HepG2 (cell line): Measurements from ENCODE around the gene IZUMO1R. TPM values are rescaled to one million over a fixed set of nuclear protein-coding genes. Genes with fewer than 3 reads are reported as not detected.
A peak's percentile ranks its signal among the peaks of the same experiment; 100 is the strongest.

Experiments used
- ATAC-seq: fragments of 200-7000 bp; cut with Tn5 transposase; 3 replicates; pipeline ENCODE4 v1.9.1; 2020; ENCODE audit warnings: mild to moderate bottlenecking, moderate library complexity
- BruUV-seq: library from RNA; stranded (reverse); fragments of 400-500 nt; replicated peaks from 2 replicates; lab custom pipeline; 2021; lab: Mats Ljungman, UMichigan
- CTCF ChIA-PET: fragments of 300-600 bp; formaldehyde crosslinking; extraction: SDS; loops from one replicate; lab custom pipeline; 2021; ENCODE audit warnings: low total read pairs, inconsistent platforms, low intra/inter-chr PET ratio; lab: Yijun Ruan, JAX
- POLR2A ChIA-PET: fragments of 350-600 bp; sonication (Branson Sonifier 250); formaldehyde crosslinking; loops from one replicate; lab custom pipeline; 2020; ENCODE audit warnings: antibody characterized with exemption, inconsistent platforms; lab: Yijun Ruan, JAX
- DNase-seq: peaks from one replicate; pipeline ENCODE4 v3.0.0-alpha.2; 2015; ENCODE audit warnings: low spot score
- FAIRE-seq: peaks from 3 replicates; lab custom pipeline; 2011; peaks lifted over from hg19 to GRCh38; lab: Jason Lieb, UNC
- H2AFZ ChIP-seq: one replicate; pipeline ENCODE4 v1.6.1; 2011; ENCODE audit warnings: low read length, inconsistent platforms
- H3K27ac ChIP-seq: fragments of 300-600 bp; 3 replicates; pipeline ENCODE4 v1.8.0; 2011; ENCODE audit warnings: mixed run types, mild to moderate bottlenecking, mixed read lengths, low read length, inconsistent platforms; ENCODE audit not compliant: insufficient read depth; ENCODE audit errors: extremely low read length
- H3K27me3 ChIP-seq, 2 experiments: fragments of 200-600 bp in 1 of 2; 2 replicates in 1 of 2; 3 replicates in 1 of 2; pipeline versions ENCODE4 v1.6.0 to v1.8.0; 2011; ENCODE audit warnings: low read length in 2 of 2, mild to moderate bottlenecking in 2 of 2, moderate library complexity in 2 of 2, inconsistent platforms in 1 of 2; ENCODE audit not compliant: insufficient read depth in 2 of 2, control insufficient read depth in 1 of 2
- H3K36me3 ChIP-seq, 2 experiments: fragments of 200-600 bp in 1 of 2; replicated peaks in 1 of 2; 2 replicates in 1 of 2; 3 replicates in 1 of 2; pipeline versions ENCODE4 v1.5.1 to v1.8.0; 2011; ENCODE audit warnings: low read length in 2 of 2, inconsistent platforms in 1 of 2; ENCODE audit not compliant: insufficient read depth in 2 of 2, control insufficient read depth in 1 of 2
- H3K4me1 ChIP-seq: 2 replicates; pipeline ENCODE4 v1.5.1; 2012; ENCODE audit warnings: low read length, inconsistent platforms; ENCODE audit not compliant: insufficient read depth
- H3K4me2 ChIP-seq: 2 replicates; pipeline ENCODE4 v1.6.0; 2011; ENCODE audit warnings: low read depth, low read length, inconsistent platforms
- H3K4me3 ChIP-seq, 3 experiments: fragments of 200-600 bp in 1 of 3; sonication (generic), shearing (Covaris generic) in 1 of 3; replicated peaks in 1 of 3; 2 replicates each; pipeline ENCODE4 v1.5.1; 2011 to 2016; ENCODE audit warnings: low read length in 3 of 3, inconsistent platforms in 2 of 3, low read depth in 2 of 3, mild to moderate bottlenecking in 2 of 3, control low read depth in 1 of 3, mixed read lengths in 1 of 3; ENCODE audit not compliant: insufficient read depth in 1 of 3
- H3K79me2 ChIP-seq: one replicate; pipeline ENCODE4 v1.6.1; 2011; ENCODE audit warnings: low read length, inconsistent platforms; ENCODE audit not compliant: insufficient read depth
- H3K9ac ChIP-seq: 2 replicates; pipeline ENCODE4 v1.6.0; 2011; ENCODE audit warnings: mild to moderate bottlenecking, low read depth, low read length, inconsistent platforms; ENCODE audit not compliant: insufficient read depth
- H3K9me3 ChIP-seq: 2 replicates; pipeline ENCODE4 v1.5.1; 2012; ENCODE audit warnings: mild to moderate bottlenecking, low read length
- H4K20me1 ChIP-seq: 2 replicates; pipeline ENCODE4 v1.6.0; 2011; ENCODE audit warnings: inconsistent platforms, mild to moderate bottlenecking, low read length, moderate library complexity; ENCODE audit not compliant: insufficient read depth
- BRCA1 ChIP-seq: sonication (generic); formaldehyde crosslinking; IDR thresholded peaks from 2 replicates; pipeline ENCODE4 v1.4.0; 2020; ENCODE audit warnings: missing genetic modification reagents
- CBFB ChIP-seq: sonication (generic); formaldehyde crosslinking; IDR thresholded peaks from 2 replicates; pipeline ENCODE4 v1.4.0; 2020; ENCODE audit warnings: missing genetic modification reagents
- CCDC6 ChIP-seq: sonication (generic); formaldehyde crosslinking; IDR thresholded peaks from 2 replicates; pipeline ENCODE4 v1.8.1; 2022; ENCODE audit warnings: mild to moderate bottlenecking, missing genetic modification reagents, moderate library complexity
- DNMT3B ChIP-seq: conservative IDR thresholded peaks from 2 replicates; pipeline ENCODE4 v1.6.1; 2016; ENCODE audit warnings: missing biosample characterization, control low read depth
- HNF4A ChIP-seq: sonication (generic); formaldehyde crosslinking; IDR thresholded peaks from 2 replicates; pipeline ENCODE4 v1.4.0; 2020; ENCODE audit warnings: missing genetic modification reagents
- MAFF ChIP-seq: IDR thresholded peaks from 2 replicates; pipeline ENCODE4 v1.6.1; 2011; ENCODE audit warnings: low read depth, low read length, improper control_type of control experiment
- MAFK ChIP-seq, 2 experiments: IDR thresholded peaks in 1 of 2; conservative IDR thresholded peaks in 1 of 2; 2 replicates each; pipeline ENCODE4 v1.6.1; 2011; ENCODE audit warnings: improper control_type of control experiment in 2 of 2, low read length in 2 of 2
- NAIF1 ChIP-seq: sonication (generic); formaldehyde crosslinking; IDR thresholded peaks from 2 replicates; pipeline ENCODE4 v1.5.0; 2020; ENCODE audit warnings: mild to moderate bottlenecking, missing genetic modification reagents, borderline replicate concordance
- RAD21 ChIP-seq: fragments of 450-650 bp; formaldehyde crosslinking; IDR thresholded peaks from 2 replicates; pipeline ENCODE4 v1.5.0; 2020; ENCODE audit warnings: mild to moderate bottlenecking
- RORA ChIP-seq: sonication (generic); formaldehyde crosslinking; IDR thresholded peaks from 2 replicates; pipeline ENCODE4 v1.5.0; 2020; ENCODE audit warnings: mild to moderate bottlenecking, missing genetic modification reagents, moderate library complexity
- SAFB2 ChIP-seq: sonication (generic); formaldehyde crosslinking; IDR thresholded peaks from 2 replicates; pipeline ENCODE4 v1.5.1; 2020; ENCODE audit warnings: missing genetic modification reagents, low read depth, mild to moderate bottlenecking, borderline replicate concordance
- ZBTB37 ChIP-seq: sonication (generic); formaldehyde crosslinking; IDR thresholded peaks from 2 replicates; pipeline ENCODE4 v1.4.0; 2020; ENCODE audit warnings: mild to moderate bottlenecking, missing genetic modification reagents
- ZBTB44 ChIP-seq: sonication (generic); formaldehyde crosslinking; IDR thresholded peaks from 2 replicates; pipeline ENCODE4 v1.4.0; 2020; ENCODE audit warnings: missing genetic modification reagents
- ZMYM3 ChIP-seq: sonication (generic); formaldehyde crosslinking; IDR thresholded peaks from 2 replicates; pipeline ENCODE4 v1.5.1; 2020; ENCODE audit warnings: mild to moderate bottlenecking, missing genetic modification reagents
- ZNF512 ChIP-seq: sonication (generic); formaldehyde crosslinking; IDR thresholded peaks from 2 replicates; pipeline ENCODE4 v1.4.0; 2020; ENCODE audit warnings: mild to moderate bottlenecking, missing genetic modification reagents
- ZNF549 ChIP-seq: sonication (generic); formaldehyde crosslinking; IDR thresholded peaks from 2 replicates; pipeline ENCODE4 v1.5.0; 2020; ENCODE audit warnings: missing genetic modification reagents
- WGBS: methylation state at CpG from one replicate; pipeline ENCODE4 v1.1.6; 2017; ENCODE audit warnings: low lambda C conversion rate; 5-methylcytosine and 5-hydroxymethylcytosine counted together
- in situ Hi-C: cut with HindIII; loops from 2 replicates; pipeline ENCODE4 v1.10.0; 2017; ENCODE audit warnings: low pct_unique_long_range_greater_than_20kb; ENCODE audit not compliant: extremely low pct_ligation_motif_present
- intact Hi-C: fragments of 100-400 bp; cut with micrococcal nuclease; formaldehyde crosslinking; loops from one replicate; pipeline ENCODE4 v1.10.0; 2022; ENCODE audit not compliant: unreplicated experiment
- polyA plus RNA-seq, 8 experiments: library from polyadenylated mRNA; depleted of rRNA in 3 of 8; stranded (reverse) in 7 of 8; unstranded in 1 of 8; fragments of >200 nt; fragmentation: Illumina TruSeq in 4 of 8; extraction: Trizol in 4 of 8; gene quantifications; 2 replicates each; pipeline versions ENCODE4 v1.2.1 to v1.2.3, GENCODE V29; 2011 to 2016; ENCODE audit warnings: low read depth in 4 of 8, missing spikeins in 1 of 8, mixed read lengths in 1 of 8; ENCODE audit not compliant: insufficient read depth in 1 of 8
- total RNA-seq, 5 experiments: library from RNA; depleted of rRNA; stranded (reverse); fragments of >200 nt; fragmentation: Illumina TruSeq; extraction: Trizol; gene quantifications; 2 replicates each; pipeline ENCODE4 v1.2.3, GENCODE V29; 2016; ENCODE audit warnings: low read depth in 1 of 5

Gene IZUMO1R
- total and polyA plus RNA-seq, 2 of the 13 experiments (the other 11 are each of a cell fraction or from before 2014, with no cell fraction given), result not detected

DNA sequence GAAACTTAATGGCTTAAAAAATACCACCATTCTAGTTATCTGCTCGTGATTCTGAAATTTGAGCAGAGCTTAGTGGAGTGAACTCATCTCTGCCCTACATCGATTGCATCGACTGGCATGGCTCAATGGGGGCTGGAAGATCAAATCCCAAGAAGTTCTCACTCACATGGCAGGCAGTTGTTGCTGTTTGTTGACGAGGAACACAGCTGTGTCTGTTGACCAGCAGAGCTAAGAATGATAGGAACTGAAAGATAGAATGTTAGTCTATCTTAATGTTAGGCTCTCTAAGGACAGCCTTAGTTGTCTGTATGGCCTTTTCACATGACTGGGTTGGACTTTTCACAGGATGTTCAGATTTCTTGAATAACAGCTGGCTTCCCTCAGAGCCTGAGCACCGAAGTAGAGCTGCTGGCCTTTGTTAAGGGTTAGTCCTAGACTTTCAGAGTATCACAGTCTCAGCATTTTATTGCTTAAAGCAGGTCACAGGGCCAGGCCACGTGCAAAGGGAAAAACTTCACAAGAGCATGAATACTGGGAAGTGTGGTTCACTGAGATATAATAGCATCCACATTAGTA is 31.6 kb upstream of the IZUMO1R start:
- no peaks in the 10 kb centered on the region for H3K27me3 ChIP-seq
- ChIA-PET CTCF (no interaction called here), POLR2A (no interaction called here)
- intact Hi-C loops, result no loop called here
- no peak for DNase-seq
- no peaks in the 10 kb centered on the region for H3K79me2 ChIP-seq
- H4K20me1 ChIP-seq, result no peaks in the 10 kb centered on the region
- no peak overlapping the region for H3K9ac ChIP-seq
- no peaks in the 10 kb centered on the region for H3K36me3 ChIP-seq
- H3K27ac ChIP-seq, result no peak overlapping the region
- WGBS, result 2% methylated on average over 6 of the region's 6 CpGs
- no peaks in the 10 kb centered on the region for H3K4me1 ChIP-seq
- no peak for TF ChIP-seq DNMT3B
- TF ChIP-seq ZNF512, result no peak
- no peak for TF ChIP-seq RAD21 (CRISPR knock-in tag)
- BruUV-seq, result no TSS peak
- H3K4me3 ChIP-seq, result no peak overlapping the region
- no peak overlapping the region for H3K4me2 ChIP-seq
- no peak overlapping the region for H2AFZ ChIP-seq
- in situ Hi-C loops, result no loop called here
- no peaks in the 10 kb centered on the region for H3K9me3 ChIP-seq
- no peak for ATAC-seq
- no peak for FAIRE-seq

DNA sequence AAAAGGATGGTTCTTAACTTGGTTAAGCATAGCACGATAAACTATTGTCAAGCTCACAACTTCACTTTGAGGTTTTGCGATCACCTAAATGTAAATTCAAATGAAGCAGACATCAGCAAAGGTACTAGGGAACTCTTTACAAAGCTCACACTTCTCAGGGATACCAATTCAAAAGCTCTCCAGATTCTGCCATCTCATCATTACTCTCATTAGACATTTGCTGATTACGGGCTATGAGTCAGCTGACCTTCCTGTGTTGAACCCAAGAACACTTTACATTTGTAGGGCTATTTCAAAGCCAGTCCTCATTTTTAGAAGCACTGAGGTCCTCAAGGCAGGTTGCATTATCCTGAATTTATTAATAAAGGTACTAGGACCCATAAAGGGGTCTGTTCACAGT is 28.4 kb upstream of the IZUMO1R start:
- H4K20me1 ChIP-seq, result no peaks in the 10 kb centered on the region
- H3K4me1 ChIP-seq, result no peaks in the 10 kb centered on the region
- no peak for ATAC-seq
- H3K9me3 ChIP-seq, result no peaks in the 10 kb centered on the region
- POLR2A ChIA-PET, result no interaction called here
- H2AFZ ChIP-seq, result no peak overlapping the region
- in situ Hi-C loops (no loop called here), intact Hi-C loops (no loop called here)
- H3K4me2 ChIP-seq, result no peak overlapping the region
- H3K79me2 ChIP-seq, result no peaks in the 10 kb centered on the region
- no TSS peak for BruUV-seq
- DNase-seq, result no peak
- H3K4me3 ChIP-seq, result no peak overlapping the region
- H3K27me3 ChIP-seq, result no peaks in the 10 kb centered on the region
- no peaks in the 10 kb centered on the region for H3K36me3 ChIP-seq
- WGBS, result 59% methylated on average over 3 of the region's 3 CpGs
- H3K9ac ChIP-seq, result no peak overlapping the region
- no peak for FAIRE-seq
- no peak overlapping the region for H3K27ac ChIP-seq
- TF ChIP-seq NAIF1 (no peak), ZNF549 (no peak), HNF4A (CRISPR knock-in tag) (no peak), MAFF (peak; percentile 33; the same call in 1 of the 2 replicates), CCDC6 (no peak), ZBTB44 (CRISPR knock-in tag) (no peak), RORA (CRISPR knock-in tag) (no peak), CBFB (CRISPR knock-in tag) (no peak), BRCA1 (CRISPR knock-in tag) (no peak), MAFK (conservative IDR thresholded peaks at IDR 0.05 in 1 of 2, IDR thresholded peaks at IDR 0.05 in 1 of 2; ENCODE audit: low read length in 2 of 2) (peak in 1 of 2 experiments; percentile 51; a peak in 2 of 4 replicates), ZMYM3 (CRISPR knock-in tag) (no peak), ZBTB37 (CRISPR knock-in tag) (no peak), SAFB2 (CRISPR knock-in tag) (no peak)
- CTCF ChIA-PET, result no interaction called here
